Adrenal gland (tissue), 12 donors: Measurements from ENCODE around the gene HCN4. TPM values are rescaled to one million over a fixed set of nuclear protein-coding genes. Genes with fewer than 3 reads are reported as not detected.

Experiments
- DNase-seq, 7 donors: peaks; one replicate each; pipeline ENCODE4 v3.0.0-alpha.2; 2019 to 2020
- H3K27ac ChIP-seq, 5 donors: fragments of 200-600 bp; sonication (generic) in 4 of 5; 1 replicate in 3 of 5; 2 replicates in 2 of 5; pipeline versions ENCODE4 v1.5.1 to v1.8.0; 2016 to 2020; ENCODE audit warnings: mild to moderate bottlenecking in 1 of 5
- H3K27me3 ChIP-seq: fragments of 200-600 bp; 2 replicates; pipeline ENCODE4 v1.8.0; 2021
- H3K36me3 ChIP-seq, 2 donors: fragments of 200-600 bp; replicated peaks in 1 of 2; 1 replicate in 1 of 2; 2 replicates in 1 of 2; pipeline versions ENCODE4 v1.5.1 to v1.8.0; 2018 to 2022
- H3K4me1 ChIP-seq, 2 donors: fragments of 200-600 bp; replicated peaks in 1 of 2; 1 replicate in 1 of 2; 2 replicates in 1 of 2; pipeline versions ENCODE4 v1.5.1 to v1.8.0; 2018 to 2021
- H3K4me3 ChIP-seq, 4 donors: fragments of 200-600 bp; sonication (generic) in 3 of 4; one replicate each; pipeline ENCODE4 v1.5.1; 2016 to 2018
- H3K9me3 ChIP-seq, 3 donors: fragments of 200-600 bp; sonication (generic) in 1 of 3; replicated peaks in 1 of 3; 1 replicate in 2 of 3; 2 replicates in 1 of 3; pipeline versions ENCODE4 v1.5.1 to v1.8.0; 2016 to 2021
- CTCF ChIP-seq, 6 experiments: fragments of 450-650 bp in 4 of 6; fragments of 200-600 bp in 2 of 6; sonication (generic) in 1 of 6; IDR thresholded peaks; 1 replicate in 5 of 6; 2 replicates in 1 of 6; pipeline versions ENCODE4 v1.5.1 to v1.8.0; 2016 to 2021; ENCODE audit warnings: antibody characterized with exemption in 6 of 6, mild to moderate bottlenecking in 2 of 6, moderate library complexity in 1 of 6
- POLR2A ChIP-seq, 2 donors: fragments of 450-650 bp; IDR thresholded peaks; one replicate each; pipeline ENCODE4 v1.6.1; 2017; ENCODE audit warnings: antibody characterized with exemption in 2 of 2, mild to moderate bottlenecking in 2 of 2, moderate library complexity in 1 of 2
- WGBS, 4 donors: extraction: QIAGEN DNeasy Blood & Tissue Kit in 2 of 4; methylation state at CpG; one replicate each; pipeline versions ENCODE4 v1.1.5 to v1.1.7; 2013 to 2017; 5-methylcytosine and 5-hydroxymethylcytosine counted together
- intact Hi-C, 2 donors: fragments of 100-400 bp; cut with DNase I; formaldehyde crosslinking; loops; one replicate each; pipeline versions ENCODE4 v1.14.1 to v1.15.0; 2022 to 2023
- polyA plus RNA-seq, 3 donors: library from polyadenylated mRNA; stranded (reverse); fragments of 200-250 nt in 2 of 3; fragments of 350-450 nt in 1 of 3; fragmentation: Illumina TruSeq in 1 of 3; extraction: RNeasy Lipid Tissue Mini Kit (QIAGEN cat#74804) in 1 of 3; gene quantifications; one replicate each; pipeline ENCODE4 v1.2.3, GENCODE V29; 2013 to 2014
- total RNA-seq, 9 donors: library from RNA; depleted of rRNA in 4 of 9; stranded (reverse); fragments of >200 nt in 4 of 9; fragments of 120-200 nt in 1 of 9; fragmentation: NEBNext Ultra II Directional in 1 of 9; extraction: Animal tissue kit (Norgen Biotek cat#: 25700) in 1 of 9; gene quantifications; one replicate each; pipeline versions ENCODE4 v1.1.0 to v1.2.4, GENCODE V29; 2013 to 2023
- donor health status: healthy with polysubstance abuse.
- donor health status: Bipolar disorder and iron deficiency.
- donor health status: DM: yes; HTN: yes; CAD: no.
- donor health status: DM: no; HTN: no; CAD: no.
- donor health status: DM: no; HTN: no; CAD: no.
- donor health status: DM: yes; HTN: yes; CAD: no.

The HCN4 gene
- total and polyA plus RNA-seq, 12 donors = 0.04 to 1.2 (median 0.27) TPM; not detected in 2

GRCh38 chr15:73393336-73393735 is 24.6 kb upstream of the HCN4 start:
- TF ChIP-seq CTCF (IDR thresholded peaks at IDR 0.05) (no peak), POLR2A (IDR thresholded peaks at IDR 0.05) (no peak)
- Histone ChIP-seq H3K4me1 (peaks cover 0 to 3% of the 10 kb centered on the region in 2 donors), H3K4me3 (no peak overlapping the region), H3K27ac (no peak overlapping the region), H3K27me3 (no peaks in the 10 kb centered on the region), H3K9me3 (no peaks in the 10 kb centered on the region), H3K36me3 (no peaks in the 10 kb centered on the region)
- peak in 1 of 7 donors; percentile 24 for DNase-seq
- WGBS, 4 donors = 66 to 77% (median 73%) methylated on average over 1 to 2 of the region's 2 CpGs
- intact Hi-C loops = no loop called here

GRCh38 chr15:73392025-73392424 is 23.3 kb upstream of the HCN4 start:
- H3K4me1 ChIP-seq = peaks cover 0 to 6% of the 10 kb centered on the region in 2 donors
- 43 to 83% (median 65%) methylated on average over 2 of the region's 2 CpGs for WGBS, 4 donors
- H3K4me3 ChIP-seq = no peak overlapping the region
- TF ChIP-seq POLR2A (IDR thresholded peaks at IDR 0.05) (no peak), CTCF (IDR thresholded peaks at IDR 0.05) (no peak)
- H3K9me3 ChIP-seq = no peaks in the 10 kb centered on the region
- peak in 1 of 7 donors; percentile 5 for DNase-seq
- no peak overlapping the region for H3K27ac ChIP-seq
- no peaks in the 10 kb centered on the region for H3K27me3 ChIP-seq
- intact Hi-C loops = no loop called here
- no peaks in the 10 kb centered on the region for H3K36me3 ChIP-seq

- 61 to 68% (median 65%) methylated on average over 6 to 7 of the region's 7 CpGs for WGBS, 4 donors
- intact Hi-C loops = no loop called here
- H3K27me3 ChIP-seq = no peaks in the 10 kb centered on the region
- no peaks in the 10 kb centered on the region for H3K36me3 ChIP-seq
- H3K4me1 ChIP-seq = peaks cover 0 to 6% of the 10 kb centered on the region in 2 donors
- no peak overlapping the region for H3K4me3 ChIP-seq
- peak in 1 of 7 donors; percentile 29 for DNase-seq
- H3K27ac ChIP-seq = no peak overlapping the region
- no peaks in the 10 kb centered on the region for H3K9me3 ChIP-seq
- TF ChIP-seq POLR2A (IDR thresholded peaks at IDR 0.05) = no peak
- no peak for TF ChIP-seq CTCF (IDR thresholded peaks at IDR 0.05)
Observed at GRCh38 chr15:73391128-73391872, 22.5 kb upstream of the HCN4 start.

- Histone ChIP-seq H3K9me3 (no peaks in the 10 kb centered on the region), H3K4me3 (no peak overlapping the region), H3K27me3 (no peaks in the 10 kb centered on the region), H3K27ac (no peak overlapping the region), H3K4me1 (peaks cover 0 to 6% of the 10 kb centered on the region in 2 donors), H3K36me3 (no peaks in the 10 kb centered on the region)
- intact Hi-C loops = no loop called here
- TF ChIP-seq CTCF (IDR thresholded peaks at IDR 0.05) (no peak), POLR2A (IDR thresholded peaks at IDR 0.05) (no peak)
- WGBS, 4 donors = 74 to 91% (median 82%) methylated on average over 2 of the region's 2 CpGs
- DNase-seq = no peak
Observed at GRCh38 chr15:73389971-73390544, 21.3 kb upstream of the HCN4 start.
